DND-41 (cell line): ENCODE data around the gene LRRC28.
A peak's percentile ranks its signal among the peaks of the same experiment; 100 is the strongest.

Experiments
- ATAC-seq: fragments of 200-7000 bp; cut with Tn5 transposase; 3 replicates; pipeline ENCODE4 v1.9.1; 2021; ENCODE audit warnings: low read depth; ENCODE audit not compliant: insufficient read depth
- DNase-seq: peaks from one replicate; pipeline ENCODE4 v3.0.0-alpha.2; 2020
- H2AFZ ChIP-seq: 2 replicates; pipeline ENCODE4 v1.6.0; 2012; ENCODE audit warnings: low read depth, low read length
- H3K27ac ChIP-seq: 2 replicates; pipeline ENCODE4 v1.5.1; 2012; ENCODE audit warnings: low read length, inconsistent platforms
- H3K27me3 ChIP-seq: fragments of 200-600 bp; sonication (generic); 2 replicates; pipeline ENCODE4 v1.6.0; 2012; ENCODE audit warnings: low read length, mild to moderate bottlenecking, inconsistent platforms; ENCODE audit not compliant: insufficient read depth, poor library complexity
- H3K36me3 ChIP-seq: 2 replicates; pipeline ENCODE4 v1.5.1; 2012; ENCODE audit warnings: low read length, inconsistent platforms; ENCODE audit not compliant: insufficient read depth
- H3K4me1 ChIP-seq: 2 replicates; pipeline ENCODE4 v1.5.1; 2012; ENCODE audit warnings: mild to moderate bottlenecking, low read length; ENCODE audit not compliant: insufficient read depth
- H3K4me2 ChIP-seq: 2 replicates; pipeline ENCODE4 v1.6.0; 2012; ENCODE audit warnings: mild to moderate bottlenecking, moderate library complexity, low read length, inconsistent platforms; ENCODE audit not compliant: insufficient read depth
- H3K4me3 ChIP-seq, 2 experiments: fragments of 200-600 bp in 1 of 2; shearing (Covaris generic) in 1 of 2; 2 replicates each; pipeline ENCODE4 v1.5.1; 2012 to 2016; ENCODE audit warnings: inconsistent platforms in 2 of 2, low read length in 2 of 2, mild to moderate bottlenecking in 2 of 2, low read depth in 1 of 2, moderate library complexity in 1 of 2
- H3K79me2 ChIP-seq: 2 replicates; pipeline ENCODE4 v1.6.0; 2012; ENCODE audit warnings: low read length, inconsistent platforms; ENCODE audit not compliant: insufficient read depth
- H3K9ac ChIP-seq: 2 replicates; pipeline ENCODE4 v1.6.0; 2012; ENCODE audit warnings: low read depth, mild to moderate bottlenecking, inconsistent platforms, low read length, moderate library complexity
- H3K9me3 ChIP-seq: 2 replicates; pipeline ENCODE4 v1.5.1; 2012; ENCODE audit warnings: low read length, moderate library complexity, mild to moderate bottlenecking, inconsistent platforms; ENCODE audit not compliant: insufficient read depth, severe bottlenecking
- H4K20me1 ChIP-seq: 2 replicates; pipeline ENCODE4 v1.6.0; 2012; ENCODE audit warnings: low read length; ENCODE audit not compliant: insufficient read depth
- EZH2 ChIP-seq: IDR thresholded peaks from 3 replicates; pipeline ENCODE4 v1.6.1; 2012; ENCODE audit warnings: borderline replicate concordance, low read depth, mild to moderate bottlenecking, moderate library complexity, low read length, inconsistent platforms; ENCODE audit not compliant: severe bottlenecking
- TF ChIP-seq, protein P1 (sequence below): IDR thresholded peaks from 2 replicates; pipeline ENCODE4 v1.5.1; 2012; ENCODE audit warnings: borderline replicate concordance, low read length, moderate library complexity, mild to moderate bottlenecking; ENCODE audit not compliant: poor library complexity, severe bottlenecking; ENCODE audit errors: extremely low read depth

LRRC28 gene

DNA sequence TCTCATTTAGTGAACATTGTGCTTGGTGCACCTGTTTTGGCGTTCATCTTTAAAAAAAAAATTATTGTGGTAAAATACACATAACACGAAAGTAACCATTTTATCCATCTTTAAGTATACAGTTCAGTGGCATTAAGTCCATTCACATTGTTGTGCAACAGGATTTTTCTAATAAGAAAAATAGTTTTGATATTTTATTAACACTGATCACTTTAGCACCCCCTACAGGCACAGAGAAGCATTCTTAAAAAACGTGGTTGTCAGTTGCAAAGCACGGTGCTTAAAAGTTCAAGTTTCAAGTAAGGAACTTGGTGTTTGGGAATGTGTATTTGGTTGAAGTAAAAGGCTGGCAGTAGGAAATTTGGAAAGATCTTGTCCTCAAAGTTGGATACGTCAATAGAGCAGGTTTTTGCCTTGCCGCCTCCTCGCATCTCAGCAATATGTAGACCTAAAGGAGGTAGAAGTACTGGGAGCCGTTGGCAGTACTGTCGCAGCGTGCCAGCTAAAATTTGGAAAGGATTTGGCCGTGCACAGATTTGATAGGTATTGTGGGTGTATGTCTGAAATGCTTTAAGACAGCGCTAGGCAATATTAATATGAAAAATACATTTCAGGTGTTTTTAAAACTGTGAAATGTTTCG, 110.4 kb downstream of the LRRC28 start:
- no peak overlapping the region for H3K27ac ChIP-seq
- no peak overlapping the region for H2AFZ ChIP-seq
- H4K20me1 ChIP-seq, result no peaks in the 10 kb centered on the region
- TF ChIP-seq, protein P1, sequence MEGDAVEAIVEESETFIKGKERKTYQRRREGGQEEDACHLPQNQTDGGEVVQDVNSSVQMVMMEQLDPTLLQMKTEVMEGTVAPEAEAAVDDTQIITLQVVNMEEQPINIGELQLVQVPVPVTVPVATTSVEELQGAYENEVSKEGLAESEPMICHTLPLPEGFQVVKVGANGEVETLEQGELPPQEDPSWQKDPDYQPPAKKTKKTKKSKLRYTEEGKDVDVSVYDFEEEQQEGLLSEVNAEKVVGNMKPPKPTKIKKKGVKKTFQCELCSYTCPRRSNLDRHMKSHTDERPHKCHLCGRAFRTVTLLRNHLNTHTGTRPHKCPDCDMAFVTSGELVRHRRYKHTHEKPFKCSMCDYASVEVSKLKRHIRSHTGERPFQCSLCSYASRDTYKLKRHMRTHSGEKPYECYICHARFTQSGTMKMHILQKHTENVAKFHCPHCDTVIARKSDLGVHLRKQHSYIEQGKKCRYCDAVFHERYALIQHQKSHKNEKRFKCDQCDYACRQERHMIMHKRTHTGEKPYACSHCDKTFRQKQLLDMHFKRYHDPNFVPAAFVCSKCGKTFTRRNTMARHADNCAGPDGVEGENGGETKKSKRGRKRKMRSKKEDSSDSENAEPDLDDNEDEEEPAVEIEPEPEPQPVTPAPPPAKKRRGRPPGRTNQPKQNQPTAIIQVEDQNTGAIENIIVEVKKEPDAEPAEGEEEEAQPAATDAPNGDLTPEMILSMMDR, result peak; percentile 54
- no peak for TF ChIP-seq EZH2
- H3K36me3 ChIP-seq, result peaks cover 35% of the 10 kb centered on the region
- no peaks in the 10 kb centered on the region for H3K9me3 ChIP-seq
- no peak overlapping the region for H3K4me3 ChIP-seq
- H3K4me2 ChIP-seq, result no peak overlapping the region
- H3K9ac ChIP-seq, result no peak overlapping the region
- DNase-seq (no peak), ATAC-seq (no peak)
- no peaks in the 10 kb centered on the region for H3K27me3 ChIP-seq
- H3K79me2 ChIP-seq, result no peaks in the 10 kb centered on the region
- H3K4me1 ChIP-seq, result peaks cover 27% of the 10 kb centered on the region

DNA sequence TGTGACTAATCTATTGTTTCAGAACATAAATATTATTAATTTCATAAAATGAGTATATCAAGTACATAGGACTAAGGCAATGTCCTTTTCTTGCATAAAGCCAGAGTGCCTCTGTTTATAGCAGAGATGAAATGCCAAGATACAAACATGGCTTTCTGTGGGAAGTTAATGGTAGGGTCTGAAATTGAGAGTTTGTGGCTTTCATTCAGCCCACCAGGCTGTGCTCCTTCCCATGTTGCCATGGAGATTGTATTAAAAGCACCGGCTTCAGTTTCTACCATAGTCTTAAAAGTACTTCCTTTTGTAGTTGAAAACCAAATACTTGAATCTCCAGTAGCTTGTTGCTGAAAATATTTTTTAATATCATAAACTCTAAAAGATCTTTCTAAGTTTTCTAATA, 114.0 kb downstream of the LRRC28 start:
- TF ChIP-seq, protein P1, result peak; percentile 49
- TF ChIP-seq EZH2, result no peak
- Histone ChIP-seq H3K9ac (peak overlapping the region; percentile 23; the same call in 1 of the 2 replicates), H3K4me1 (peaks cover 23% of the 10 kb centered on the region), H3K36me3 (peaks cover 67% of the 10 kb centered on the region), H2AFZ (no peak overlapping the region), H3K4me3 (no peak overlapping the region), H3K27me3 (no peaks in the 10 kb centered on the region), H3K27ac (peak overlapping the region; percentile 72), H3K79me2 (no peaks in the 10 kb centered on the region), H3K4me2 (peak overlapping the region; percentile 42; the same call in 1 of the 2 replicates), H4K20me1 (no peaks in the 10 kb centered on the region), H3K9me3 (peaks cover 13% of the 10 kb centered on the region)
- DNase-seq, result peak; percentile 64
- peak; percentile 100 for ATAC-seq

DNA sequence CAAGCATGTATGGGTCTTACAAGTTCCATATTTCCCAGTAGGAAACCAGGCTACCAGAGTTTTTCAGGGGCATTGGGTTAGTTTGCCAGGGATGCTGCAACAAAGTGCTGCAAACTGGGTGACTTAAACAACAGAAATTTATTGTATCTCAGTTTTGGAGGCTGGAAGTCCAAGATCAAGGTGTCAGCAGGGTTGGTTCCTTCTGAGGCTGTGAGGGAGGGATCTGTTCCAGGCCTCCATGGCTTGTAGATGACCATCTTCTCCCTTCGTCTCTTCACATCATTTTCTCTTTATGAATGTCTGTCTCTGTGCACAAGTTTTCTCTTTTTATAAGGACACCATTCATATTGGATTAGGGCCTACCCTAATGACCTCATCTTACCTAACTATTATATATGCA, 114.7 kb downstream of the LRRC28 start:
- TF ChIP-seq, protein P1, result no peak
- no peak for TF ChIP-seq EZH2
- H3K4me3 ChIP-seq, result no peak overlapping the region
- H3K9ac ChIP-seq, result no peak overlapping the region
- no peaks in the 10 kb centered on the region for H3K79me2 ChIP-seq
- H3K4me2 ChIP-seq, result 0 out of 2 replicates have a peak overlapping the region, but pooled peaks have one; percentile 42
- H4K20me1 ChIP-seq, result no peaks in the 10 kb centered on the region
- H2AFZ ChIP-seq, result no peak overlapping the region
- no peaks in the 10 kb centered on the region for H3K27me3 ChIP-seq
- DNase-seq (no peak), ATAC-seq (no peak)
- H3K9me3 ChIP-seq, result peaks cover 13% of the 10 kb centered on the region
- peaks cover 23% of the 10 kb centered on the region for H3K4me1 ChIP-seq
- peaks cover 67% of the 10 kb centered on the region for H3K36me3 ChIP-seq
- H3K27ac ChIP-seq, result peak overlapping the region; percentile 66
